Measurements from ENCODE around the gene CD276. TPM values are rescaled to one million over a fixed set of nuclear protein-coding genes. Genes with fewer than 3 reads are reported as not detected.

CD276 gene
- total RNA-seq (2021; ENCODE audit: unreplicated experiment) (75.4 TPM), Bru-seq, nascent RNA (percentile 69 among the genes with signal in this experiment), BruChase-seq, experiment 1, labeled RNA remaining after a 6-hour chase (percentile 81 among the genes with signal in this experiment), BruChase-seq, experiment 2, labeled RNA remaining after a 2-hour chase (percentile 76 among the genes with signal in this experiment)
- 75.6 and 102 TPM in 2 replicates for polyA plus RNA-seq (2012)
- long read RNA-seq, transcript CD276-202 (10 exons, 3,469 nt): major isoform, 24 of 52 reads
- long read RNA-seq, partial matches to known transcripts: 23 of 52 reads
- long read RNA-seq, other reads (novel, unspliced or antisense): 2 of 52 reads

DNA sequence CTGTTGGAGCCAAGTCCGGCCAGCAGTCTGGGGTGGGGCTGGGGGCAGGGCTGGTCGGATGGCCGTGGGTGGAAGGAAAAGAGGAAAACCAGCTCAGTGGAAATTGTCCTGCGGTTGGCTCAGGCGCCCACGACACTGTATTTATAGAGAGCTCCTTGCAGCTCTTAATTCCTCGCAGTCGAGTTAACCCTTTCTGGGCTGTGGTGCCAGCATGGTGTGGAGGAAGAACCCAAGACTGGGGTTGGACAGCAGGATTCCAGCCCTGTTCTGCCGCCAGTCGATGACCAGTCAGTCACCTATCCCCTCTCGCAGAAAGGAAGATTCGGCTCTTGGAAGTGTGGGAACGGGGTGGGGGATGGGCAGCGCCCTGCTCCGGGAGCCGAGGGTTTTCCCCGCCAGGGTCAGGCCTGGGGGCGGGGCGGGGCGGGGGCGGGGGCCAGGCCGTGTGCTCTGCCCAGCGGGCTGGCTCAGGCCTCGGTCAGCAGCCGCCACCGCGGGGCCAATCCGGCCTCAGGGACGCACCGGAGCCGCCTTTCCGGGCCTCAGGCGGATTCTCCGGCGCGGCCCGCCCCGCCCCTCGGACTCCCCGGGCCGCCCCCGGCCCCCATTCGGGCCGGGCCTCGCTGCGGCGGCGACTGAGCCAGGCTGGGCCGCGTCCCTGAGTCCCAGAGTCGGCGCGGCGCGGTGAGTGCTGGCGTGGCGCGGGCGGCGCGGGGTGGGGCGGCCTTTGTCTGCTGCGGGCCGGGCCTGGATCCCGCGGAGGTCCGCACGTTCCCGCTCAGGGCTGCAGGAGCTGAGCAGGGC lies at the start of gene CD276:
TSS of gene CD276 (plus strand) at position 607 of the 804 bp plus-strand sequence. CDS start 15,257 bp downstream, outside the sequence.
- H3K4me3 ChIP-seq (replicated peaks in 1 of 2; ENCODE audit: low read depth in 1 of 2, low read length in 2 of 2): peak within 1 kb of the TSS; percentile 84 to 87
- POLR2A ChIA-PET: interaction anchor here (1.0 kb wide), 1 partner anchor 50 kb away, joined by 3 read pairs; no protein-coding TSS in a partner anchor
- peak within 1 kb of the TSS; percentile 85 for H3K9ac ChIP-seq (ENCODE audit: low read length)
- BruUV-seq (replicated peaks): no TSS peak
- DNase-seq (ENCODE audit: low read depth, low spot score): peak; percentile 45
- peaks cover 44% of the 10 kb centered on the region for H3K79me2 ChIP-seq (ENCODE audit: insufficient read depth, low read length)
- H3K27me3 ChIP-seq (ENCODE audit: insufficient read depth, low read length): no peaks in the 10 kb centered on the region
- no peaks in the 10 kb centered on the region for H4K20me1 ChIP-seq (ENCODE audit: insufficient read depth)
- peaks cover 21 to 56% of the 10 kb centered on the region in 2 experiments for H3K4me1 ChIP-seq (ENCODE audit: control insufficient read depth in 1 of 2, insufficient read depth in 2 of 2, low read length in 2 of 2)
- H3K4me2 ChIP-seq (ENCODE audit: low read length): peak within 1 kb of the TSS; percentile 96
- CTCF ChIA-PET: interaction anchor here (0.8 to 3.0 kb wide), 4 partner anchors 11 to 123 kb away, joined by 3 to 16 read pairs (median 4); no protein-coding TSS in a partner anchor
- TF ChIP-seq RAD21 (IDR thresholded peaks at IDR 0.05; ENCODE audit: low read depth): peak; percentile 46; the same call in 1 of the 2 replicates
- TF ChIP-seq YY1 (IDR thresholded peaks at IDR 0.05; ENCODE audit: extremely low read depth, insufficient replicate concordance, low read depth, low read length): no peak
- TF ChIP-seq, protein P1, sequence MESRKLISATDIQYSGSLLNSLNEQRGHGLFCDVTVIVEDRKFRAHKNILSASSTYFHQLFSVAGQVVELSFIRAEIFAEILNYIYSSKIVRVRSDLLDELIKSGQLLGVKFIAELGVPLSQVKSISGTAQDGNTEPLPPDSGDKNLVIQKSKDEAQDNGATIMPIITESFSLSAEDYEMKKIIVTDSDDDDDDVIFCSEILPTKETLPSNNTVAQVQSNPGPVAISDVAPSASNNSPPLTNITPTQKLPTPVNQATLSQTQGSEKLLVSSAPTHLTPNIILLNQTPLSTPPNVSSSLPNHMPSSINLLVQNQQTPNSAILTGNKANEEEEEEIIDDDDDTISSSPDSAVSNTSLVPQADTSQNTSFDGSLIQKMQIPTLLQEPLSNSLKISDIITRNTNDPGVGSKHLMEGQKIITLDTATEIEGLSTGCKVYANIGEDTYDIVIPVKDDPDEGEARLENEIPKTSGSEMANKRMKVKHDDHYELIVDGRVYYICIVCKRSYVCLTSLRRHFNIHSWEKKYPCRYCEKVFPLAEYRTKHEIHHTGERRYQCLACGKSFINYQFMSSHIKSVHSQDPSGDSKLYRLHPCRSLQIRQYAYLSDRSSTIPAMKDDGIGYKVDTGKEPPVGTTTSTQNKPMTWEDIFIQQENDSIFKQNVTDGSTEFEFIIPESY (IDR thresholded peaks at IDR 0.05; ENCODE audit: extremely low read depth, insufficient replicate concordance, low read length): no peak
- no peak for TF ChIP-seq SP1 (IDR thresholded peaks at IDR 0.05; ENCODE audit: low read depth)
- TF ChIP-seq, protein P2, sequence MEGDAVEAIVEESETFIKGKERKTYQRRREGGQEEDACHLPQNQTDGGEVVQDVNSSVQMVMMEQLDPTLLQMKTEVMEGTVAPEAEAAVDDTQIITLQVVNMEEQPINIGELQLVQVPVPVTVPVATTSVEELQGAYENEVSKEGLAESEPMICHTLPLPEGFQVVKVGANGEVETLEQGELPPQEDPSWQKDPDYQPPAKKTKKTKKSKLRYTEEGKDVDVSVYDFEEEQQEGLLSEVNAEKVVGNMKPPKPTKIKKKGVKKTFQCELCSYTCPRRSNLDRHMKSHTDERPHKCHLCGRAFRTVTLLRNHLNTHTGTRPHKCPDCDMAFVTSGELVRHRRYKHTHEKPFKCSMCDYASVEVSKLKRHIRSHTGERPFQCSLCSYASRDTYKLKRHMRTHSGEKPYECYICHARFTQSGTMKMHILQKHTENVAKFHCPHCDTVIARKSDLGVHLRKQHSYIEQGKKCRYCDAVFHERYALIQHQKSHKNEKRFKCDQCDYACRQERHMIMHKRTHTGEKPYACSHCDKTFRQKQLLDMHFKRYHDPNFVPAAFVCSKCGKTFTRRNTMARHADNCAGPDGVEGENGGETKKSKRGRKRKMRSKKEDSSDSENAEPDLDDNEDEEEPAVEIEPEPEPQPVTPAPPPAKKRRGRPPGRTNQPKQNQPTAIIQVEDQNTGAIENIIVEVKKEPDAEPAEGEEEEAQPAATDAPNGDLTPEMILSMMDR (IDR thresholded peaks at IDR 0.05 in 2 of 3, conservative IDR thresholded peaks at IDR 0.05 in 1 of 3; ENCODE audit: borderline replicate concordance in 1 of 3, insufficient read depth in 1 of 3, low read depth in 2 of 3, low read length in 2 of 3): peak in 1 of 3 experiments; percentile 46; a peak in 2 of 6 replicates
- peak; percentile 92 for TF ChIP-seq ZFX (IDR thresholded peaks at IDR 0.05)
- no peak for TF ChIP-seq CEBPB (IDR thresholded peaks at IDR 0.05; ENCODE audit: low read depth)
- no peak for TF ChIP-seq ELF1 (IDR thresholded peaks at IDR 0.05; ENCODE audit: borderline replicate concordance, low read depth)
- peak; percentile 47 for TF ChIP-seq POLR2AphosphoS5 (IDR thresholded peaks at IDR 0.05; ENCODE audit: low read depth, low read length)
- peak; percentile 40; the same call in 1 of the 2 replicates for TF ChIP-seq EGR1 (IDR thresholded peaks at IDR 0.05; ENCODE audit: low read depth)
- no peaks in the 10 kb centered on the region for H3K9me2 ChIP-seq (ENCODE audit: insufficient read depth)
- no peaks in the 10 kb centered on the region for H3K36me3 ChIP-seq (ENCODE audit: control insufficient read depth in 1 of 2, insufficient read depth in 2 of 2, low read length in 2 of 2)
- peak within 1 kb of the TSS; percentile 80 for H3K27ac ChIP-seq (ENCODE audit: low read depth, low read length)
- intact Hi-C loops (cut with micrococcal nuclease): loop anchor here (1.0 kb wide), 1 partner anchor 48 kb away; no protein-coding TSS in a partner anchor
- RAD21 ChIA-PET (ENCODE audit: low non-redundant PET in 1 of 2, low total read pairs in 2 of 2, uncharacterized antibody in 2 of 2, unreplicated experiment in 2 of 2): no interaction called here
- no peaks in the 10 kb centered on the region for H3K9me3 ChIP-seq (ENCODE audit: control insufficient read depth in 1 of 2, insufficient read depth in 1 of 2, low read depth in 1 of 2, low read length in 2 of 2)
- H2AFZ ChIP-seq (ENCODE audit: low read depth, low read length, poor library complexity, severe bottlenecking): peak within 1 kb of the TSS; percentile 31
- peak; percentile 85 for ATAC-seq

Measured in HCT116 (cell line).